G401 (cell line): ENCODE data around the gene TOP3B. TPM values are rescaled to one million over a fixed set of nuclear protein-coding genes. Genes with fewer than 3 reads are reported as not detected.
A peak's percentile ranks its signal among the peaks of the same experiment; 100 is the strongest.

Source experiments
- DNase-seq: peaks from one replicate; pipeline ENCODE4 v3.0.0-alpha.2; 2015; ENCODE audit warnings: low spot score
- in situ Hi-C: cut with HindIII; loops from 2 replicates; pipeline ENCODE4 v1.10.0; 2016; ENCODE audit warnings: low sequenced_read_pairs, mixed read lengths
- total RNA-seq: library from RNA; depleted of rRNA; stranded (reverse); fragments of >200 nt; shearing (Covaris generic); gene quantifications from 2 replicates; pipeline ENCODE4 v1.2.3, GENCODE V29; 2014; rRNA removed

Gene TOP3B, protein sequence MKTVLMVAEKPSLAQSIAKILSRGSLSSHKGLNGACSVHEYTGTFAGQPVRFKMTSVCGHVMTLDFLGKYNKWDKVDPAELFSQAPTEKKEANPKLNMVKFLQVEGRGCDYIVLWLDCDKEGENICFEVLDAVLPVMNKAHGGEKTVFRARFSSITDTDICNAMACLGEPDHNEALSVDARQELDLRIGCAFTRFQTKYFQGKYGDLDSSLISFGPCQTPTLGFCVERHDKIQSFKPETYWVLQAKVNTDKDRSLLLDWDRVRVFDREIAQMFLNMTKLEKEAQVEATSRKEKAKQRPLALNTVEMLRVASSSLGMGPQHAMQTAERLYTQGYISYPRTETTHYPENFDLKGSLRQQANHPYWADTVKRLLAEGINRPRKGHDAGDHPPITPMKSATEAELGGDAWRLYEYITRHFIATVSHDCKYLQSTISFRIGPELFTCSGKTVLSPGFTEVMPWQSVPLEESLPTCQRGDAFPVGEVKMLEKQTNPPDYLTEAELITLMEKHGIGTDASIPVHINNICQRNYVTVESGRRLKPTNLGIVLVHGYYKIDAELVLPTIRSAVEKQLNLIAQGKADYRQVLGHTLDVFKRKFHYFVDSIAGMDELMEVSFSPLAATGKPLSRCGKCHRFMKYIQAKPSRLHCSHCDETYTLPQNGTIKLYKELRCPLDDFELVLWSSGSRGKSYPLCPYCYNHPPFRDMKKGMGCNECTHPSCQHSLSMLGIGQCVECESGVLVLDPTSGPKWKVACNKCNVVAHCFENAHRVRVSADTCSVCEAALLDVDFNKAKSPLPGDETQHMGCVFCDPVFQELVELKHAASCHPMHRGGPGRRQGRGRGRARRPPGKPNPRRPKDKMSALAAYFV
- total RNA-seq, result 20.4 and 24.8 TPM in 2 replicates

DNA sequence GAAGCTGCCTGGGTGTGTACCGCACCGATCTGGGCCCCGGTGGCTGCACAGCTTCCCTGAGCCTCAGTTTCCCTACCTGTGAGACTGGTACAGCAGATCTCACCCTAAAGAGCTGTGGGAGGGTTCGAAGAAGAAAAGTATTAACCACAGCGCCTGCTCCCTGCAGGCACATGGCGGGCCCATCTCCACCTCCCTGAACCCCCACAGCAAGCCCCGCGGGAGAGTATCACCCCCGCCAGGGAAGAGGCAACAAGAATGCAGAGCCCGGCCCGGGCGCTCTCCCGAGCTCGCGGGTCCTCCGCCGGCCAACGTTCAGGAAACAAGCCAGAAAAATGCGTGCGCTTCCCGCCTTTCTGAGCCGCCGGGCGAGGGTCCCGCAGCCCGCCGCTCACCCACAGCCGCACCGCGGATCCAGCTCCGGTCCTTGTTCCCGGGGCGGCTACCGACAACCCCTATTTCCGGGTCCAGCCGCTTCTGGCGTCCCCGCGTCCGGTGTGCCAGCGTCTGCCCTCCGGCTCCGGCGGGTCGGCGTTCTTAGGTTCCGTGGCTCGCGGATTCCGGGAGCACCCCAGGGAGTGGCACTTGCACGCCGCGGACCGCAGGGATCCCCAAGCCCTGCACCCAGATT lies at the start of gene TOP3B:
TOP3B (minus strand) TSS at position 450 of the 628 bp plus-strand sequence. CDS start 7,078 bp downstream, outside the sequence.
- in situ Hi-C loops, result no loop called here

DNA sequence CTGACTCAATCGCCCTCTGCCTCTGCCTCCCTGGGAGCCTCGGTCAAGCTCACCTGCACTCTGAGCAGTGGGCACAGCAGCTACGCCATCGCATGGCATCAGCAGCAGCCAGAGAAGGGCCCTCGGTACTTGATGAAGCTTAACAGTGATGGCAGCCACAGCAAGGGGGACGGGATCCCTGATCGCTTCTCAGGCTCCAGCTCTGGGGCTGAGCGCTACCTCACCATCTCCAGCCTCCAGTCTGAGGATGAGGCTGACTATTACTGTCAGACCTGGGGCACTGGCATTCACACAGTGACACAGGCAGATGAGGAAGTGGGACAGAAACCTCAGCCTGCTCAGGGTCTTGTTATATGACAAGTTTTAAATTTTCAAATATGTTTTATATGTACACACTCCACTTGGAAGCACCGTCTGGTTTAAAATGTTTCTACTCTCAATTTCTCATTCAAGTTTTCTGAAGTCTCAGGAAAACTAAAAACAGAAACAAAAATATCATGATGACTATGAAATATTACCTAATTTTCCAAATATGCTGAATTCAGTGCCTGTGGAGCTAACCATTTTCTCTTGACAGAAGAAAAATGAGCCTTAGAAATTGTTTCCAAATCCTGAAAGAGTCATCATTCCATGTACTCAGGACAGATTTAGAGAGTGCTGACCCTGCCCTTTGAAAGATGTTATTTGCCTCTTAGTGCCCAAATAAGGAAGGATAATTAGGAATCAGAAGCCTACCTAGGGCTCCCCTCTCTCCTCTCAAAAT lies 48.8 kb upstream of the TOP3B start:
- DNase-seq, result no peak
- in situ Hi-C loops, result no loop called here

More for the DNA sequence above, at the start of gene TOP3B:
- peak; percentile 78 for DNase-seq

DNA sequence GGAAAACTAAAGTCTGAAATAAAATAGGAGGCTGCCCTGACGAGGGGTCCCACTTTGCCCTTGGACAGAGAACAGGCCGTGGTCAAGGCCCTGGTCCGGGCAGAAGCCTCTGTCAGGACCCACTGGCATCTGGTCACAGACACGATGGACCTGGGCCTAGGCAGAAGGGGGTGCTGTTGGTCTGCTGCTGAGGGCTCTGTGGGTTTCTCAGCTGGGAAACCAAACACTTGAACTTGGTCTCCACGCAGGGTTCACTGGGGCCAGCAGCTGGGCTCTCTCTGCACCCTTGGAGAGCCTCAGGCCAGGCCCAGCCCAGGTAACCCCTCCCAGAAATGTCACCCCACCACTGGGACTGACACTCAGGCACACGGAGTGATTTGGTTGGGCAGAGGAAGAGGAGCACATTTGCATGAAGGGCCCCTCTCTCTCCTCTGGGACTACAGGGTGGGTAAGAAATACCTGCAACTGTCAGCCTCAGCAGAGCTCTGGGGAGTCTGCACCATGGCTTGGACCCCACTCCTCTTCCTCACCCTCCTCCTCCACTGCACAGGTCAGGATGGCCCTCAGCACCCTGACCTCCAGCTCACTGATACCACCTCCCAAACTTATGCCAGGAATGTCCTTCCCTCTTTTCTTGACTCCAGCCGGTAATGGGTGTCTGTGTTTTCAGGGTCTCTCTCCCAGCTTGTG lies 48.1 kb upstream of the TOP3B start:
- DNase-seq, result no peak
- in situ Hi-C loops, result no loop called here

DNA sequence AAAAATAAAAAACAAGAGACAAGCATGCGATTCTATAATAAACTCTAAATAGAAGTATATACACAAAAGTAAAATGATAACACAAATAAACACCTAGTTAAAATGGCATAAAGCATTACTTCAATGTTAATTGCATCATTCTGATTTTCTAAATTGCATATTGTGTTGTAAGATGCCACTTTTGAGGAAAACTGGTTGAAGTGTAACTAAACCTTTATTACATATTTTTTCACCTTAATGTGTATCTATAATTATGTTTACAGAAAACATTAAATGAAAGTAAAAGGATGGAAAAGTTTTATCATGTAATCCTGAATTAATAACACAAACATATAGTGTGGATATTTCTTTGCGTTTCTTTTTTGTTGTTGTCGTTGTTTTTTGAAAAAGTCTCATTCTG lies 45.4 kb upstream of the TOP3B start:
- DNase-seq, result no peak
- in situ Hi-C loops, result no loop called here

DNA sequence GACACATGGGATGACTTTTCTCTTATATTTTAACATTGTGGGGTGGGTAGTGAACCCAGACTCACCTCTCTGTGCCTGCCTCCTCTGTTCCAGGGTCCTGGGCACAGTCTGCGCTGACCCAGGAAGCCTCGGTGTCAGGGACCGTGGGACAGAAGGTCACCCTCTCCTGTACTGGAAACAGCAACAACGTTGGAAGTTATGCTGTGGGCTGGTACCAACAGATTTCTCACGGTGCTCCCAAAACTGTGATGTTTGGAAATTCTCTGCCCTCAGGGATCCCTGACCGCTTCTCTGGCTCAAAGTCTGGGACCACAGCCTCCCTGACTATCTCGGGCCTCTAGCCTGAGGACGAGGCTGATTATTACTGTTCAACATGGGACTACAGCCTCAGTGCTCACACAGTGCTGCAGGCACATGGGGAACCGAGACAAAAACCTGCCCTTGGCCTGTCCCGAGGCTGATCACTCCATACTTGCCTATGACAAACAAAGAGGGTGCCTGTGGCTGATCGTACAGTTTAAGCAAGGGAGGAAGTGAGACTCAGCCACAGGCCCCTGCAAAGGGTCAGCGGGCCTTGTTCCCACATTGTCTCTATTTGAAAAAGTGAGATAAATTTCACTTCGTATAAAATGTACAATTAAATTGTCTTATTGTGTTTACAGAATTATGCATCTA lies 43.7 kb upstream of the TOP3B start:
- in situ Hi-C loops, result no loop called here
- no peak for DNase-seq

DNA sequence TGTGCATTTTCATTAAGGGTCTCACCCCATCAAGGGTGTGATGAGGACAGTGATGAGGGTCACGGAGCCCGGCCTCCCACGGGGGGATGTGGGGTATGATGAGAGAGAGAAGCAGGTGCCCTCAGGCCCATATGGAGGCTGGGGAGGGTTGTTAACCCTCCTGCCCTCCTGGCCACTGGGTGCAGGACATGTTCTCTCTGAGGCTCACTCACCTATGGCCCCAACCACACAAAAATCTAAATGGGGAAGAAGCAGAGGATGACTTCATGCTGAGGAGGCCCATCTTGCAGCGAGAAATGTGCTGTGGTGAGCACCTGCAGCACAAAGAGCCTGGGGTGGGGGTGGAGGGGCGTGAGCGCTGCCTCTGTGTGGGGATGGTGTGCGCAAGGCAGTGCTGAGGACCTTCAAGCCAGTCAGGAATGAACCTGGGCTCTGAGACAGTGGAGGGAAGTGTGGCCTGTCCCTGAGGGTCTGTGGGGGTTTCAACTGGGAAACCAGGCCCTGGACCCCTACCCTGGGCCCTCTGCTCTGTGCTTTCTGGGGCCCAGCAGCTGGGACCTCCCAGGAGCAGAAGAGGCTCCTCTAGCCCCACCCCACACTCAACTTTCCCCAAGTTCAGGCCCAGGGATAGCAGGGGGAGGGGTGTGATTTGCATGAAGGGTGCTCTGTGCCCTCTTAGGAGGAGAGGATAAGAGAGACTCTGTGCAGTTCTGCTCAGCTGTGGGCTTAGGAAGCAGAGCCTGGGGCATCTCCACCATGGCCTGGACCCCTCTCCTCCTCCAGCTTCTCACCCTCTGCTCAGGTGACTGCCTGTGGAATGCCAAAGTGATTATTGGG lies 43.0 kb upstream of the TOP3B start:
- no peak for DNase-seq
- in situ Hi-C loops, result no loop called here

DNA sequence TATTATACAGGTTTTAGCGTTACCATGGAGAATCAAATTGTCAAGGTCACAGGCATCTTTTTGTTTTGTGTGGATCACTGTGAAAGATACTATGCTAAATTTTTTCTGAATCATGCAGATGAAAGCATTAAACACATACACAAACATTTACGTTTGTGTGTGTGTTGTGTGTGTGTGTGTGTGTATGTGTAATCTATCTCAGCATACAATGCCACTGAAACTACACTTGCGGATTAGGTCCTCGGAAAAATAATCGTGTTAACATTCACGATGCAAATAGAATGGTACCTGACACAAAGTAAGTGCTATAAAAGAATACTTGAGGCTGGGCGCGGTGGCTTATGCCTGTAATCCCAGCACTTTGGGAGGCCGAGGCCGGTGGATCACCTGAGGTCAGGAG lies 41.9 kb upstream of the TOP3B start:
- in situ Hi-C loops, result no loop called here
- no peak for DNase-seq

DNA sequence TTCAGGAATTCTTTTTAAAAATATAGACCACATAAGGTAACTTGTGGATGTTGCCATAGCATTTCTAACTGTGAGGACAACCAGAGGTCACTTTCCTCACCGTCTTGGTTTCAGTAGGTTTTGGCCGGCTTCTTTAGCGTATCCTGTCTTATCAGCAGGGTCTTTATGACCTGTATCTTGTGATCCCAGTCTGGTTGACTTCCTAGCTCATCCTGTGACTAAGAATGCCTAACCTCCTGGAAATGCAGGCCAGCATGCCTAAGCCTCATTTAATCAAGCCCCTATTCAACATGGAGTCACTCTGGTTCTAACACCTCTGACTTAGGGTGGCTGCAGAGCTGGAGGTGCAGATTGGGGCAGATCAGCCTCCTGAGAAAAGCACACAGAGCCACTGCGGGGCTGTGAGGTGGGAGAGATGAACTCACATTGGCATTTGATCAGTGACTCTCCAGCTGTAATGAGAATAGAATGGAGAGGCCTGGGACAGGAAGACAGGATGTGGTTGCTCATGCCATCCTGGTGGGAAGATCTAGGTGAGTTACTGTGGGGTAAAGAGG lies 41.1 kb upstream of the TOP3B start:
- in situ Hi-C loops, result no loop called here
- no peak for DNase-seq

DNA sequence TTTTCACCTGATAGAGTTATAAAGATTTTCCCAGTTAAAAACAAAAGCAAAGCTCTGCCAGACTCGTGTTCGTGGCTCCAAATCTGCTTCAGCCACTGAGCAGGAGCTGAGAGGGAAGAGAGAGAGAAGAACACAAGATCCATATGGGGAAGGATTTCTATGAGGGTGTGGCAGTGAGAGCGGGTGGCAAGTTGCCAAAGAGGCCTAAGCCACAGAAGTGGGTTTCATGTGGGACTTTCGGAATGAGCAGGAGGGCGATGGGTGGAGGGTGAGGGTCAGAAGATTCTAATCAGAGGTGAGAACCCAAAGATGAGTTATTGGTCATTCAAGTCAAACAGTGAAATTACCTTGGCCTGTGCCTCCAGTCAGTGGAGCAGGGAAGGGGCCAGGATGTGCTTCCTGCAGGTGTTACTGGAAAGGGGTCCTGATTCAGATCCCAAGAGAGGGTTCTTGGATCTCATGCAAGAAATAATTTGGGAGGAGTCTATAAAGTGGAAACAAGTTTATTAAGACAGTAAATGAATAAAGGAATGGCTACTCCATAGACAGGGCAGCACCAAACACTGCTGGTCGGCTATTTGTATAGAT lies 40.5 kb upstream of the TOP3B start:
- no peak for DNase-seq
- in situ Hi-C loops, result no loop called here

DNA sequence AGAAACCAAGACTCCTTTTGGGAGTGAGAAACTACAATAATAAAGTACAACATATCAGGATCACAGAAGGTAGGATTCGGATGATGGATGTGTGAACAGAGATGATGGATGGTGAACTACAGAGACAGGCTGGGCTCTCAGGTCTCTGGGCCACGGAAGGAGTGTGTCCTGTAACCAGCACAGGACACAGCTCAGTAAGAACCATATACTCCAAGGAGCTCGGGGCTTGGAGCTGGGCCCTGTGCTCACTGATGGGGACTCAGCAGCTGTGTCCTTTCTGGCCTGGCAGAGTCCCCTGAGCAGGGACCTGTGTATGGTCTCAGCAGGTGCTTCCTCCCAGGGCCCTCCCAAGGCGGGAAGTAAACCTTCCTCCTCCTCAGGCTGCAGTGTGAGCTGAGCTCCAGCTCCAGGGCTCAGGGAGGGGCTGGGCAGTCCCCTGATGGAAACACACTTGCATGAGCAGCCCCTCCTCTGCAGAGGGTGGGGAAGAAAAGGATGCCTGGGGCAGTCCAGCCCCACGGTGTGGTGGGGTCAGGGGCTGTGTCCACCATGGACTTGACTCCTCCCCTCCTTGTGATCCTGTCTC lies 39.8 kb upstream of the TOP3B start:
- no peak for DNase-seq
- in situ Hi-C loops, result no loop called here

DNA sequence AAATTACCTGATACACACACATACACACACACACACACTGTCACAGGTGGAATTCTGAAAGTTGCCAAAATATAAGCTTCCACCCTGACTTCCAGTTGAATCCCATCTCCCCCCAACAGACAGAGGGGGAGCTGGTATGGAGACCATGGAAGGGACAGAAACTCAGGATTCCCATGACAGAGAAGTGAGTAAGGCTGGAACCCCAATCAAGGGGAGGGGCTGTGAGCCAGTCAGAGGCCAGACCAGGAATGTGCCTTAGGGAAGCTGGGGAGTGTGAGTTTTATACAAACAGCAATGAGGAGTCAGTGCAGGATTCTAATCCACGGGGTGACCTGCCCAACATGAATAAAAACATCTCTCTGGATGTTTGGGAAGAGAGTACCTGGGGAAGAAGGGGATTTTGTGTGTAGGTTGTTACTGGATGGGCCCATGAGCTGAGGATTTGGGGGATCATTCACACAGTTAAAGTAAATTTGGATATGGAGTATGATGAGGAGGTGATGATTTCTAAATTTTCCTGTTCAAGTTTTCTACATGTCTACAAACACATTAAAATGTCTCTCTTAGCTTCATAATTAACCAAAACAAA lies 38.7 kb upstream of the TOP3B start:
- in situ Hi-C loops, result no loop called here

DNA sequence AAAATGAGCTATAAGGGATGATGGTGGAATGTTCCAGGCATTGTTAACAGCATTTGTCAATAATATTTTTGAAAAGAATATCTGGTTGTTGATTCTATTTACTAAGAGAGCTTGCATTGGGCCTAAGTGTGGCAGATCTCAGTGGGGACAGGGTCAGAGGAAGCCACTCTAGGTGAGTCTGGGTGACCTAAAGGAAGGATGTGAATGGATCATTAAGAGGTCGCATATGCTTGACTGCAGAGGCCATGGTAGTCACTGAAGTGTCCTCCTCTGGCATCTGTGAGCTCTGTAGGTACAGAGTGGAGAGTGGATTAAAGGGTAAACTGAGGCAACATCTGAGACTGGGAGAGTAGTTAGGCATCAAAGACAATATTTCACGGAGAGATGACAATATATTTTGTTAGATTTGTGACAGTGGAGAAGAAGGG lies 37.9 kb upstream of the TOP3B start:
- DNase-seq, result no peak
- in situ Hi-C loops, result no loop called here

More for the DNA sequence above, 38.7 kb upstream of the TOP3B start:
- no peak for DNase-seq

DNA sequence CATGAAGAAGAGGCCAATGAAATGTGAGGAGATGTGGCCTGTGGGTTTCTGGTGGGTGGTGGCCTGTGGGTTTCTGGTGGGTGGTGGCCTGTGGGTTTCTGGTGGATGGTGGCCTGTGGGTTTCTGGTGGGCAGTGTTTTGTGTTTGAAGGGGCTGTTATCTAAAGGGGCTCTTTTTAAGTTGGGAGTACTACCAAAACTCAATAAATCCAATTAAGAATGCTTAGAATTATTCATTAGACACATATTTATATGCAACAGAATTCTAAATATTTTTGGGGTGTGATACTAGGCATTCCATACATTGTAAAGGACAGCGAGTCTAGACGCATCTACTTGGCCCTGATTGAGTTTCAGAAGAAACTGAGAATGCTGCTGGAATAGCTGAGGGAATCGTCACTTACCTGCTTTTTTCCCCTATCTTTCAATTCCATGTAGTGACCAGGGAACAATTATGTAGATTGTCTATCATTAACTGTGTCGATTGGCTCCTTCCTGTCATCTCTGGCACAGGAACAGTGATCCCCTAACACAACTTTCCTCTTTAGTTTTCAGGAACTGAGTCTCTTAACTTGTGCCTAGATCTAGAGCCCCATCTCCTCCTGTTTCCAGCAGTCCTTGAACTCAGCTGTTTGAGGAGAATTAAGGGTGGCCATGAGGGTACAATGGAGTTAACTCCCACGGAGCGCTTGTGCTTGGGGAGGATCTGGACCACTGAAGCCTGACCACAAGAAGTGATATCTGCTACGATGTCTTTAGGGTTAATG lies 37.3 kb upstream of the TOP3B start:
- DNase-seq, result no peak
- in situ Hi-C loops, result no loop called here

DNA sequence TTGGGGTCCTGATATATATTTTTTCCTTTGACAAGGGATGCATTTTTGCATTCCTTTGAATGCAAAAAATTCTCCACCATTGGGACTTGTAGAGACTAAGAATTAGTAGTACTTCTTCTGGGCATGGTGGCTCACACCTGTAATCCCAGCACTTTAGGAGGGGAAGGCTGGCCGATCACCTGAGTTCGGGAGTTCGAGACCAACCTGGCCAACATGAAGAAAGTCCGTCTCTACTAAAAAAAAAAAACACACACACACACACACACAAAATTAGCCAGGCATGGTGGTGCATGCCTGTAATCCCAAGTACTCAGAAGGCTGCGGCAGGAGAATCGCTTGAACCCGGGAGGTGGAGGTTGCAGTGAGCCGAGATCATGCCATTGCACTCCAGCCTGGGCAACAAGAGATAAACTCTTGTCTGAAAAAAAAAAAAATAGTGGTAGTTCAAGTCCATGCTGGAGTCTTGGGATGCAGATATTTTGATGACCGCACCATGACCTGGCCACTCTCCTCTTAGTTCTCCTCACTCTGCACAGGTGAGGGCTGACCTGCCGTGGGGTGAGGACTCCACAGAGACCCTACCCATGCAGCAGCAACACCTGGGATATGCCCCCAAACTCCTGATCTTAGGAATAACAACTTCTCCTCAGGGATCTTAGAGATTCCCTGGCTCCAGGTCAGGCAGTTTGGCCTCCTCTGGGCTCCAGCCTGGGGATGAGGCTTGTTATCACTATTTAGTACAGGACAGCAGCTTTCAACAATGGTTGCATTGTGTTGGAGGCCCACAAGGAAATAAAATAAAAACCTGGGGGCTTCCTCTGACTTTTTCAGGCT lies 36.5 kb upstream of the TOP3B start:
- in situ Hi-C loops, result no loop called here

More for the DNA sequence above, 36.5 kb upstream of the TOP3B start:
- no peak for DNase-seq
